HCT116 (cell line): ENCODE results near the gene NEK9. TPM values are rescaled to one million over a fixed set of nuclear protein-coding genes. Genes with fewer than 3 reads are reported as not detected.

Experiments
- ATAC-seq: fragments of 200-7000 bp; cut with Tn5 transposase; 2 replicates; pipeline ENCODE4 v1.9.1; 2020; ENCODE audit warnings: mild to moderate bottlenecking, moderate library complexity
- BruUV-seq: library from RNA; stranded (reverse); fragments of 400-500 nt; replicated peaks from 2 replicates; lab custom pipeline; 2021; lab: Mats Ljungman, UMichigan
- CTCF ChIA-PET: fragments of 300-600 bp; sonication (Branson Sonifier 250); formaldehyde crosslinking; loops from one replicate; lab custom pipeline; 2021; ENCODE audit warnings: antibody characterized with exemption; lab: Charles Lee
- POLR2A ChIA-PET: fragments of 300-600, 350-600 bp; sonication (Branson Sonifier 250); formaldehyde crosslinking; loops from one replicate; lab custom pipeline; 2021; ENCODE audit warnings: antibody characterized with exemption; lab: Charles Lee
- RAD21 ChIA-PET, 2 experiments: fragments of 300-600 bp; sonication (Branson Sonifier 250); formaldehyde crosslinking; loops; one replicate each; lab custom pipeline; 2023; ENCODE audit warnings: low total read pairs in 2 of 2; ENCODE audit not compliant: uncharacterized antibody in 2 of 2, unreplicated experiment in 2 of 2, low non-redundant PET in 1 of 2; lab: Charles Lee
- DNase-seq: peaks from one replicate; pipeline ENCODE4 v3.0.0-alpha.2; 2010; ENCODE audit warnings: low read depth, low spot score
- H2AFZ ChIP-seq: fragments of 200-600 bp; shearing (Covaris generic), sonication (generic); 2 replicates; pipeline ENCODE4 v1.6.1; 2017; ENCODE audit warnings: low read depth, mixed run types, mixed read lengths, antibody characterized with exemption, low read length; ENCODE audit not compliant: poor library complexity, severe bottlenecking
- H3K27ac ChIP-seq: 2 replicates; pipeline ENCODE4 v1.5.1; 2012; ENCODE audit warnings: low read depth, low read length
- H3K27me3 ChIP-seq: fragments of 200-600 bp; sonication (generic); 2 replicates; pipeline ENCODE4 v1.6.1; 2016; ENCODE audit warnings: mixed run types, low read length, mixed read lengths; ENCODE audit not compliant: insufficient read depth
- H3K36me3 ChIP-seq, 2 experiments: fragments of 200-500 bp in 1 of 2; fragments of 200-600 bp in 1 of 2; sonication (Bioruptor generic) in 1 of 2; sonication (generic) in 1 of 2; 2 replicates each; pipeline versions ENCODE4 v1.5.1 to v1.6.1; 2014 to 2016; ENCODE audit warnings: low read length in 2 of 2, inconsistent platforms in 1 of 2, mixed read lengths in 1 of 2, mixed run types in 1 of 2; ENCODE audit not compliant: insufficient read depth in 2 of 2, control insufficient read depth in 1 of 2
- H3K4me1 ChIP-seq, 2 experiments: fragments of 200-600 bp in 1 of 2; sonication (generic) in 1 of 2; 2 replicates each; pipeline versions ENCODE4 v1.5.1 to v1.6.1; 2012 to 2017; ENCODE audit warnings: low read length in 2 of 2, inconsistent platforms in 1 of 2, mild to moderate bottlenecking in 1 of 2, mixed read lengths in 1 of 2, mixed run types in 1 of 2, moderate library complexity in 1 of 2; ENCODE audit not compliant: insufficient read depth in 2 of 2, control insufficient read depth in 1 of 2
- H3K4me2 ChIP-seq: fragments of 200-600 bp; sonication (generic); 2 replicates; pipeline ENCODE4 v1.6.1; 2017; ENCODE audit warnings: mixed run types, low read length, mixed read lengths
- H3K4me3 ChIP-seq, 2 experiments: fragments of 200-600 bp in 1 of 2; sonication (generic) in 1 of 2; replicated peaks in 1 of 2; 2 replicates each; pipeline ENCODE4 v1.5.1; 2011 to 2016; ENCODE audit warnings: low read length in 2 of 2, control low read depth in 1 of 2, low read depth in 1 of 2, mild to moderate bottlenecking in 1 of 2, mixed read lengths in 1 of 2, mixed run types in 1 of 2
- H3K79me2 ChIP-seq: fragments of 200-600 bp; sonication (generic); 2 replicates; pipeline ENCODE4 v1.6.1; 2017; ENCODE audit warnings: mild to moderate bottlenecking, mixed run types, low read length, moderate library complexity, mixed read lengths; ENCODE audit not compliant: insufficient read depth
- H3K9ac ChIP-seq: fragments of 200-600 bp; sonication (generic); 2 replicates; pipeline ENCODE4 v1.6.1; 2016; ENCODE audit warnings: low read length, mixed read lengths
- H3K9me2 ChIP-seq: fragments of 200-600 bp; sonication (generic), shearing (Covaris generic); 2 replicates; pipeline ENCODE4 v1.6.1; 2017; ENCODE audit warnings: mixed run types, mild to moderate bottlenecking, moderate library complexity; ENCODE audit not compliant: insufficient read depth
- H3K9me3 ChIP-seq, 2 experiments: fragments of 200-500 bp in 1 of 2; fragments of 200-600 bp in 1 of 2; sonication (Bioruptor generic) in 1 of 2; sonication (generic) in 1 of 2; 2 replicates each; pipeline ENCODE4 v1.6.1; 2014 to 2017; ENCODE audit warnings: low read length in 2 of 2, mixed read lengths in 2 of 2, inconsistent platforms in 1 of 2, low read depth in 1 of 2, mild to moderate bottlenecking in 1 of 2, mixed run types in 1 of 2, moderate library complexity in 1 of 2; ENCODE audit not compliant: control insufficient read depth in 1 of 2, insufficient read depth in 1 of 2
- H4K20me1 ChIP-seq: fragments of 200-600 bp; sonication (generic), shearing (Covaris generic); 2 replicates; pipeline ENCODE4 v1.6.1; 2017; ENCODE audit warnings: mixed run types, mild to moderate bottlenecking, moderate library complexity; ENCODE audit not compliant: insufficient read depth
- ELF1 ChIP-seq: IDR thresholded peaks from 2 replicates; pipeline ENCODE4 v1.6.1; 2012; ENCODE audit warnings: low read depth, borderline replicate concordance
- EZH2 ChIP-seq: fragments of 200-600 bp; sonication (generic); IDR thresholded peaks from 2 replicates; pipeline ENCODE4 v1.6.1; 2017; ENCODE audit warnings: antibody characterized with exemption, mixed run types
- EZH2phosphoT487 ChIP-seq: fragments of 200-600 bp; IDR thresholded peaks from 2 replicates; pipeline ENCODE4 v1.6.1; 2018; ENCODE audit warnings: antibody characterized with exemption, borderline replicate concordance
- JUND ChIP-seq: IDR thresholded peaks from 2 replicates; pipeline ENCODE4 v1.6.1; 2012
- POLR2A ChIP-seq: IDR thresholded peaks from 2 replicates; pipeline ENCODE4 v1.7.0; 2011; ENCODE audit warnings: borderline replicate concordance; ENCODE audit not compliant: insufficient read depth, insufficient read length; ENCODE audit errors: extremely low read depth
- SIN3A ChIP-seq: IDR thresholded peaks from 2 replicates; pipeline ENCODE4 v1.6.1; 2012; ENCODE audit warnings: low read depth
- SP1 ChIP-seq: IDR thresholded peaks from 2 replicates; pipeline ENCODE4 v1.6.1; 2012; ENCODE audit warnings: low read depth
- TCF7L2 ChIP-seq: IDR thresholded peaks from 2 replicates; pipeline ENCODE4 v1.7.0; 2011; ENCODE audit warnings: borderline replicate concordance, inconsistent platforms; ENCODE audit not compliant: insufficient read depth, insufficient read length; ENCODE audit errors: extremely low read depth
- YY1 ChIP-seq: IDR thresholded peaks from 2 replicates; pipeline ENCODE4 v1.6.1; 2011; ENCODE audit warnings: low read length, low read depth, moderate library complexity, mild to moderate bottlenecking; ENCODE audit not compliant: insufficient replicate concordance; ENCODE audit errors: extremely low read depth
- ZBTB33 ChIP-seq: IDR thresholded peaks from 2 replicates; pipeline ENCODE4 v1.6.1; 2011; ENCODE audit warnings: mild to moderate bottlenecking, low read length, moderate library complexity; ENCODE audit not compliant: insufficient replicate concordance; ENCODE audit errors: extremely low read depth
- ZNF274 ChIP-seq: fragments of 200-500 bp; sonication (Bioruptor generic); IDR thresholded peaks from 2 replicates; pipeline ENCODE4 v1.6.1; 2014; ENCODE audit warnings: mild to moderate bottlenecking, low read depth, low read length, inconsistent platforms
- intact Hi-C: fragments of 100-400 bp; cut with micrococcal nuclease; formaldehyde crosslinking; loops from 2 replicates; pipeline ENCODE4 v1.10.0; 2022
- total RNA-seq: library from RNA; stranded (reverse); gene quantifications from one replicate; pipeline ENCODE4 v1.2.1, GENCODE V29; 2021; ENCODE audit not compliant: unreplicated experiment
- TF ChIP-seq, protein P1 (sequence below): IDR thresholded peaks from 2 replicates; pipeline ENCODE4 v1.6.1; 2012

NEK9 gene
- total RNA-seq, 1 experiment from 2014 or later, result 64.4 TPM

GRCh38 chr14:75098212-75098611 is 28.6 kb downstream of the NEK9 start:
- Histone ChIP-seq H3K4me2 (no peak overlapping the region), H3K9me2 (no peaks in the 10 kb centered on the region), H3K9me3 (no peaks in the 10 kb centered on the region), H3K36me3 (peaks cover 31 to 51% of the 10 kb centered on the region in 2 experiments), H3K9ac (no peak overlapping the region), H3K27ac (no peak overlapping the region), H3K27me3 (no peaks in the 10 kb centered on the region), H3K79me2 (no peaks in the 10 kb centered on the region), H3K4me3 (no peak overlapping the region), H4K20me1 (no peaks in the 10 kb centered on the region), H3K4me1 (no peaks in the 10 kb centered on the region), H2AFZ (no peak overlapping the region)
- ChIA-PET RAD21 (no interaction called here), POLR2A (no interaction called here), CTCF (no interaction called here)
- intact Hi-C loops, result no loop called here
- no peak for ATAC-seq
- BruUV-seq, result no TSS peak
- TF ChIP-seq ZNF274, result no peak
- TF ChIP-seq SIN3A, result no peak
- TF ChIP-seq EZH2phosphoT487, result no peak
- TF ChIP-seq SP1, result no peak
- TF ChIP-seq POLR2A, result no peak
- TF ChIP-seq, protein P1, sequence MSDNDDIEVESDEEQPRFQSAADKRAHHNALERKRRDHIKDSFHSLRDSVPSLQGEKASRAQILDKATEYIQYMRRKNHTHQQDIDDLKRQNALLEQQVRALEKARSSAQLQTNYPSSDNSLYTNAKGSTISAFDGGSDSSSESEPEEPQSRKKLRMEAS, result no peak
- no peak for TF ChIP-seq EZH2
- TF ChIP-seq TCF7L2, result no peak
- no peak for TF ChIP-seq JUND
- TF ChIP-seq ELF1, result no peak
- no peak for TF ChIP-seq ZBTB33
- TF ChIP-seq YY1, result no peak
- DNase-seq, result no peak
